ENCODE results near the gene HDAC6. TPM values are rescaled to one million over a fixed set of nuclear protein-coding genes. Genes with fewer than 3 reads are reported as not detected.

The HDAC6 gene
- total RNA-seq, 2 donors from 2014 or later = 77.0 to 189 TPM

- Mint-ChIP-seq H3K27ac (peak within 1 kb of the TSS in 1 of 2 donors; percentile 29), H3K36me3 (no peaks in the 10 kb centered on the region), H3K9me3 (no peaks in the 10 kb centered on the region)
- DNase-seq (ENCODE audit: low spot score in 2 of 2) (no peak), ATAC-seq (no peak)
These were observed 15.5 kb upstream of the HDAC6 start, which contains the start of gene GATA1 for GRCh38 chrX:48786341-48786800. Gene GATA1, plus strand, starts transcription at chrX:48786590. Its CDS starts 4,520 bp downstream, at chrX:48791110.

- no peak for DNase-seq (ENCODE audit: low spot score in 2 of 2)
- no peak for ATAC-seq
- no peaks in the 10 kb centered on the region for H3K36me3 Mint-ChIP-seq
- no peaks in the 10 kb centered on the region for H3K9me3 Mint-ChIP-seq
- H3K27ac Mint-ChIP-seq = no peak overlapping the region
These were observed 14.9 kb upstream of the HDAC6 start for GRCh38 chrX:48786825-48787504.

GRCh38 chrX:48787505-48788443, 14.1 kb upstream of the HDAC6 start:
- DNase-seq (ENCODE audit: low spot score in 2 of 2) (no peak), ATAC-seq (no peak)
- H3K36me3 Mint-ChIP-seq = no peaks in the 10 kb centered on the region
- H3K27ac Mint-ChIP-seq = peak overlapping the region in 1 of 2 donors; percentile 31
- H3K9me3 Mint-ChIP-seq = no peaks in the 10 kb centered on the region

GRCh38 chrX:48789366-48790220, 12.3 kb upstream of the HDAC6 start:
- H3K27ac Mint-ChIP-seq = peak overlapping the region in 1 of 2 donors; percentile 79
- H3K36me3 Mint-ChIP-seq = no peaks in the 10 kb centered on the region
- ATAC-seq = no peak

GRCh38 chrX:48790477-48790876, 11.4 kb upstream of the HDAC6 start:
- Mint-ChIP-seq H3K27ac (peak overlapping the region in 1 of 2 donors; percentile 79), H3K36me3 (no peaks in the 10 kb centered on the region), H3K9me3 (no peaks in the 10 kb centered on the region)
- DNase-seq (ENCODE audit: low spot score in 2 of 2) (no peak), ATAC-seq (no peak)

More at GRCh38 chrX:48789366-48790220, 12.3 kb upstream of the HDAC6 start:
- no peak for DNase-seq (ENCODE audit: low spot score in 2 of 2)
- H3K9me3 Mint-ChIP-seq = no peaks in the 10 kb centered on the region

GRCh38 chrX:48791063-48791820, 10.6 kb upstream of the HDAC6 start:
- no peak for DNase-seq (ENCODE audit: low spot score in 2 of 2)
- Mint-ChIP-seq H3K9me3 (no peaks in the 10 kb centered on the region), H3K27ac (no peak overlapping the region), H3K36me3 (no peaks in the 10 kb centered on the region)
- no peak for ATAC-seq

GRCh38 chrX:48792219-48792618, 9.6 kb upstream of the HDAC6 start:
- no peak overlapping the region for H3K27ac Mint-ChIP-seq
- no peak for ATAC-seq

GRCh38 chrX:48793935-48794334, 7.9 kb upstream of the HDAC6 start:
- ATAC-seq (no peak), DNase-seq (ENCODE audit: low spot score in 2 of 2) (no peak)
- H3K36me3 Mint-ChIP-seq = no peaks in the 10 kb centered on the region
- no peaks in the 10 kb centered on the region for H3K9me3 Mint-ChIP-seq
- H3K27ac Mint-ChIP-seq = no peak overlapping the region

More at GRCh38 chrX:48792219-48792618, 9.6 kb upstream of the HDAC6 start:
- Mint-ChIP-seq H3K36me3 (no peaks in the 10 kb centered on the region), H3K9me3 (no peaks in the 10 kb centered on the region)
- no peak for DNase-seq (ENCODE audit: low spot score in 2 of 2)

- H3K27ac Mint-ChIP-seq = no peak overlapping the region
- ATAC-seq (no peak), DNase-seq (ENCODE audit: low spot score in 2 of 2) (no peak)
- no peaks in the 10 kb centered on the region for H3K36me3 Mint-ChIP-seq
- no peaks in the 10 kb centered on the region for H3K9me3 Mint-ChIP-seq
These were observed 7.4 kb upstream of the HDAC6 start for GRCh38 chrX:48794340-48794910.

- Mint-ChIP-seq H3K27ac (no peak overlapping the region), H3K9me3 (no peaks in the 10 kb centered on the region), H3K36me3 (no peaks in the 10 kb centered on the region)
- ATAC-seq (no peak), DNase-seq (ENCODE audit: low spot score in 2 of 2) (no peak)
These were observed 6.9 kb upstream of the HDAC6 start for GRCh38 chrX:48794911-48795515.

- H3K9me3 Mint-ChIP-seq = no peaks in the 10 kb centered on the region
- ATAC-seq (no peak), DNase-seq (ENCODE audit: low spot score in 2 of 2) (no peak)
These were observed 3.5 kb upstream of the HDAC6 start for GRCh38 chrX:48798318-48798717.

GRCh38 chrX:48800574-48801279, 1.1 kb upstream of the HDAC6 start:
- ATAC-seq (no peak), DNase-seq (ENCODE audit: low spot score in 2 of 2) (no peak)
- H3K27ac Mint-ChIP-seq = peak overlapping the region; percentile 96 to 98
- no peaks in the 10 kb centered on the region for H3K9me3 Mint-ChIP-seq
- peaks cover 7 to 15% of the 10 kb centered on the region in 2 donors for H3K36me3 Mint-ChIP-seq

More at GRCh38 chrX:48798318-48798717, 3.5 kb upstream of the HDAC6 start:
- Mint-ChIP-seq H3K27ac (no peak overlapping the region), H3K36me3 (peaks cover 0 to 10% of the 10 kb centered on the region in 2 donors)

GRCh38 chrX:48802089-48802904, 430 bp downstream of the HDAC6 start:
- Mint-ChIP-seq H3K36me3 (peaks cover 7 to 15% of the 10 kb centered on the region in 2 donors), H3K9me3 (no peaks in the 10 kb centered on the region), H3K27ac (peak overlapping the region; percentile 96 to 99)
- peak; percentile 68 to 81 for DNase-seq (ENCODE audit: low spot score in 2 of 2)
- ATAC-seq = peak; percentile 53 to 62

- H3K27ac Mint-ChIP-seq = peak overlapping the region; percentile 96 to 99
- DNase-seq (ENCODE audit: low spot score in 2 of 2) = no peak
- ATAC-seq = no peak
- peaks cover 7 to 15% of the 10 kb centered on the region in 2 donors for H3K36me3 Mint-ChIP-seq
- no peaks in the 10 kb centered on the region for H3K9me3 Mint-ChIP-seq
These were observed 986 bp downstream of the HDAC6 start for GRCh38 chrX:48802905-48803200.

Measured in activated naive CD4-positive, alpha-beta T cell treated with anti-CD3 and anti-CD28 coated beads, Interleukin-2, amount 50 U/mL, for 72 hours (primary cell).